Stomach smooth muscle (tissue), 2 donors: ENCODE data around the gene NUP107.

Experiments used
- H3K27ac ChIP-seq: one replicate; pipeline ENCODE4 v1.7.0; 2013; ENCODE audit warnings: mild to moderate bottlenecking, low read length, inconsistent platforms
- H3K27me3 ChIP-seq, 2 donors: one replicate each; pipeline ENCODE4 v1.7.0; 2013; ENCODE audit warnings: low read length in 2 of 2; ENCODE audit not compliant: insufficient read depth in 2 of 2, control insufficient read depth in 1 of 2
- H3K36me3 ChIP-seq, 2 donors: one replicate each; pipeline ENCODE4 v1.7.0; 2013; ENCODE audit warnings: low read length in 2 of 2; ENCODE audit not compliant: control insufficient read depth in 2 of 2, insufficient read depth in 2 of 2
- H3K4me1 ChIP-seq: one replicate; pipeline ENCODE4 v1.7.0; 2013; ENCODE audit warnings: low read length; ENCODE audit not compliant: control insufficient read depth, insufficient read depth
- H3K4me3 ChIP-seq, 2 donors: one replicate each; pipeline ENCODE4 v1.7.0; 2013; ENCODE audit warnings: low read length in 2 of 2
- H3K9ac ChIP-seq, 2 donors: one replicate each; pipeline ENCODE4 v1.7.0; 2013; ENCODE audit warnings: low read length in 2 of 2, mild to moderate bottlenecking in 1 of 2
- H3K9me3 ChIP-seq, 2 donors: one replicate each; pipeline ENCODE4 v1.7.0; 2013; ENCODE audit warnings: low read length in 2 of 2; ENCODE audit not compliant: control insufficient read depth in 2 of 2
- donor health status: healthy.
- donor health status: Pancreatic carcinoma.

NUP107 gene

GRCh38 chr12:68759852-68760251, 73.1 kb downstream of the NUP107 start:
- H3K9ac ChIP-seq = no peak overlapping the region
- H3K9me3 ChIP-seq = no peaks in the 10 kb centered on the region
- no peak overlapping the region for H3K4me3 ChIP-seq
- peaks cover 13 to 14% of the 10 kb centered on the region in 2 donors for H3K36me3 ChIP-seq
- H3K27ac ChIP-seq = no peak overlapping the region
- H3K4me1 ChIP-seq = no peaks in the 10 kb centered on the region
- H3K27me3 ChIP-seq = no peaks in the 10 kb centered on the region

DNA sequence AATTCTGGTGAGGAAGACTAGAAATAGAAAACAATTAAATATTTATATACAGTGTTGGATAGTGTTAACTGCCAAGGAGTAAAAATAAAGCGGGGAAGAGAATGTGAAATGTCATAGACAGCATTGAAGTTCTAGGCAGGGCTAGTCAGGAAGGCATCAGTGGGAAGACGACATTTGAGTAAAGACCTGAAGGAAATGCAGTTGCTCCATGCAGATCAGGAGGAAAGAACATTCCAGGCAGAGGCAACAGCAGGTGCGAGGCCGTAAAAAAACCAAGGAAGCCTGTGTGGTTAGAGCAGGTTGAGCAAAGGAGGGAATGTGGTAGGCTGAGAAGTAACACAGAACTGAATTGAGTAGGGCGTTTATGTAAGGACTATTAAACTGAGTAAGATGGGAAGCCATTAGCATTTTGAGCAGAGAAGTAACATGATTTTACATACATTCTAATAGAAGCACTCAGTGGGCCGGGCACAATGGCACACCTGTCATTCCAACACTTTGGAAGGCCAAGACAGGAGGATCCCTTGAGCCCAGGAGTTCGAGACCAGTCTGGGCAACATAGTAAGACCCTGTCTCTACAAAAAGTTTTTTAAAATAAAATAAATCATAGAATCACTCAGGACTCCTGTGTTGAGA, 74.1 kb downstream of the NUP107 start:
- no peak overlapping the region for H3K9ac ChIP-seq
- no peaks in the 10 kb centered on the region for H3K27me3 ChIP-seq
- peaks cover 7 to 8% of the 10 kb centered on the region in 2 donors for H3K36me3 ChIP-seq
- no peak overlapping the region for H3K4me3 ChIP-seq
- H3K9me3 ChIP-seq = no peaks in the 10 kb centered on the region
- H3K4me1 ChIP-seq = no peaks in the 10 kb centered on the region
- H3K27ac ChIP-seq = no peak overlapping the region

DNA sequence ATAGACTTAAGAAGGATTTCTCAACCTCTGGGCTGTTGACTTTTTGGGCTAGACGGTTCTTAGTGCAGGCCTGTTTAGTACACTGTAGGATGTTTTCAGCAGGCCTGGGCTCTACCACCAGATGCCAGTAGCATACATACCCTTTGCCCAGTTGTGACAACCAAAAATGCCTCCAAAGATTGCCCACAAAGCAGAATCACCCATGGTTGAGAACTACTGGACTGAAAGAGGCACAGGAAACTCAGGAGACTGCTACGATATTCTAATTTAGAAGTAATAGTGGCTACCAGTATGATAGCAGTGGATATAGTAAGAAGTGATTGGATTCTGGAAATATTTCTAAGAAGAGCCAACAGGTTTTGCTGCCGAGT, 74.6 kb downstream of the NUP107 start:
- Histone ChIP-seq H3K27ac (no peak overlapping the region), H3K9me3 (no peaks in the 10 kb centered on the region), H3K9ac (no peak overlapping the region), H3K36me3 (peaks cover 7 to 8% of the 10 kb centered on the region in 2 donors), H3K4me1 (no peaks in the 10 kb centered on the region), H3K4me3 (no peak overlapping the region), H3K27me3 (no peaks in the 10 kb centered on the region)

GRCh38 chr12:68761901-68762630, 75.3 kb downstream of the NUP107 start:
- Histone ChIP-seq H3K4me1 (no peaks in the 10 kb centered on the region), H3K27me3 (no peaks in the 10 kb centered on the region), H3K9ac (no peak overlapping the region), H3K9me3 (no peaks in the 10 kb centered on the region), H3K36me3 (peaks cover 9 to 11% of the 10 kb centered on the region in 2 donors), H3K4me3 (no peak overlapping the region), H3K27ac (no peak overlapping the region)

- Histone ChIP-seq H3K4me3 (no peak overlapping the region), H3K4me1 (no peaks in the 10 kb centered on the region), H3K36me3 (peaks cover 9 to 11% of the 10 kb centered on the region in 2 donors), H3K9me3 (no peaks in the 10 kb centered on the region), H3K27ac (no peak overlapping the region), H3K9ac (no peak overlapping the region), H3K27me3 (no peaks in the 10 kb centered on the region)
These were observed 75.9 kb downstream of the NUP107 start for GRCh38 chr12:68762691-68763090.

DNA sequence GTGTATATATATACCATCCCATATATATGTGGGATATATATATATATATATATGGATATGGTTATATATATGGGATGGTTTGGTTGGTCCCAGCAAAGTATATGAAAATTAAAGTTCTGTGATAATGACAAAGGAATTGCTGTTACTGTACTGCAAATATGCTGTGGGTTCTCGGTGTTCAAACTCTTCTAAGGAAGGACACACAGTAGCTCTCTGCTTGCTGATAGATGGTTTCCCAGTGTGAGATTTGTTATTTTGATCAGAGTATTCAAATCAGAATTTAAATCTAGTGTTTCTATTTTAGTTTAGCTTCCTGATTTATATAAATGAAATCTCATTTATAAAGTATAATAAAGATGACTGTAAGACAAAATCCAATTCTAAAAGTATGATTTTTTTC, 78.9 kb downstream of the NUP107 start:
- H3K9me3 ChIP-seq = no peaks in the 10 kb centered on the region
- peaks cover 9 to 11% of the 10 kb centered on the region in 2 donors for H3K36me3 ChIP-seq
- H3K4me3 ChIP-seq = no peak overlapping the region
- no peaks in the 10 kb centered on the region for H3K4me1 ChIP-seq
- H3K27ac ChIP-seq = no peak overlapping the region
- no peak overlapping the region for H3K9ac ChIP-seq
- no peaks in the 10 kb centered on the region for H3K27me3 ChIP-seq

- peaks cover 6 to 11% of the 10 kb centered on the region in 2 donors for H3K36me3 ChIP-seq
- H3K27ac ChIP-seq = no peak overlapping the region
- H3K9me3 ChIP-seq = no peaks in the 10 kb centered on the region
- H3K27me3 ChIP-seq = no peaks in the 10 kb centered on the region
- no peak overlapping the region for H3K4me3 ChIP-seq
- H3K4me1 ChIP-seq = no peaks in the 10 kb centered on the region
- no peak overlapping the region for H3K9ac ChIP-seq
These were observed 79.9 kb downstream of the NUP107 start for GRCh38 chr12:68766646-68767045.

GRCh38 chr12:68767191-68767590, 80.4 kb downstream of the NUP107 start:
- H3K27me3 ChIP-seq = no peaks in the 10 kb centered on the region
- no peaks in the 10 kb centered on the region for H3K4me1 ChIP-seq
- peaks cover 6 to 11% of the 10 kb centered on the region in 2 donors for H3K36me3 ChIP-seq
- H3K9me3 ChIP-seq = no peaks in the 10 kb centered on the region
- no peak overlapping the region for H3K27ac ChIP-seq
- no peak overlapping the region for H3K9ac ChIP-seq
- H3K4me3 ChIP-seq = no peak overlapping the region

DNA sequence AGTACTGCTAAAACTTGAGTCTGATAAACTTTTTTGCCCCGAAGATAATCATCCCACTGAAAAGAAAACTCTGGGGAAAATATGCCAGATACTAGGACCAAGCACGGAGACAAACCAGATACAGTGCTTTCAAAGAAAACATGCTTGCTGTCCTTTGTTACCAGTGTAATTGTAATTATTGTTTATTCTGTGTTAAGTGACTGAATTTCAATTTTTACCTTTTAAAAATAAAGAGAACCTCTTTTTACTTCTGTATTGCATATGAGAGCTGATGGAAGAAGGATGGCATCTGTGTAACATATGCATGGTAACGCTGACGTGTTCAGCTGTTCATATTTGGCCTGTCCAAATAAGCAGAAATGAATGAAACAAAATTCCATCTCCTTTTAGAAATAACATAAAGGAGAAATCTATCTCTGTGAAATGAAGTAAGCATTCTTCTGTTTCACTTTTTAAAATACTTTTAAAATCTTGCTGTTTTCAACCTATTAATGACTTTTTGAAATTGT, 81.7 kb downstream of the NUP107 start:
- Histone ChIP-seq H3K4me1 (no peaks in the 10 kb centered on the region), H3K9ac (no peak overlapping the region), H3K36me3 (peaks cover 3 to 8% of the 10 kb centered on the region in 2 donors), H3K27me3 (no peaks in the 10 kb centered on the region), H3K9me3 (no peaks in the 10 kb centered on the region), H3K27ac (no peak overlapping the region), H3K4me3 (no peak overlapping the region)

GRCh38 chr12:68769941-68770340, 83.2 kb downstream of the NUP107 start:
- Histone ChIP-seq H3K4me3 (no peak overlapping the region), H3K36me3 (peaks cover 3% of the 10 kb centered on the region in 2 donors), H3K27me3 (no peaks in the 10 kb centered on the region), H3K9me3 (no peaks in the 10 kb centered on the region), H3K9ac (no peak overlapping the region), H3K27ac (no peak overlapping the region), H3K4me1 (no peaks in the 10 kb centered on the region)
